ENCODE data around the gene PHF21B.

GRCh38 chr22:45023431-45023830 lies 13.6 kb upstream of the PHF21B start:
- no peak for TF ChIP-seq CTCF (IDR thresholded peaks at IDR 0.05)
- no peak for TF ChIP-seq EP300 (IDR thresholded peaks at IDR 0.05)
- TF ChIP-seq POLR2A (IDR thresholded peaks at IDR 0.05): no peak
- TF ChIP-seq POLR2AphosphoS5 (IDR thresholded peaks at IDR 0.05): no peak

Data from suprapubic skin (tissue), 4 donors.